Stimulated activated CD8-positive, alpha-beta memory T cell treated with anti-CD3 and anti-CD28 coated beads, Interleukin-12 subunit alpha, Interleukin-12 subunit beta, amount 100 ng/mL, for 4 hours (primary cell): ENCODE data around the gene EIF3I.

Source experiments
- DNase-seq: peaks from one replicate; pipeline ENCODE4 v3.0.0-alpha.2; 2020; ENCODE audit warnings: low read depth

EIF3I gene

GRCh38 chr1:32198237-32199042 is 23.8 kb upstream of the EIF3I start:
- no peak for DNase-seq

GRCh38 chr1:32199043-32199716 is 23.0 kb upstream of the EIF3I start:
- no peak for DNase-seq

GRCh38 chr1:32199717-32200072 is 22.5 kb upstream of the EIF3I start:
- no peak for DNase-seq

- peak; percentile 41 for DNase-seq
Observed at GRCh38 chr1:32200226-32201010, 21.8 kb upstream of the EIF3I start, which contains the start of gene CCDC28B. TSS of gene CCDC28B (plus strand) at chr1:32200595. CDS start at chr1:32201936, 1,341 bp downstream.

GRCh38 chr1:32201011-32201855 is 21.0 kb upstream of the EIF3I start:
- peak; percentile 52 for DNase-seq

- DNase-seq, result no peak
Observed at GRCh38 chr1:32204943-32205361, 17.3 kb upstream of the EIF3I start.

GRCh38 chr1:32205401-32206370 is 16.5 kb upstream of the EIF3I start, which contains the start of gene IQCC:
TSS of gene IQCC (plus strand) at chr1:32205671. CDS start at chr1:32205682, 11 bp downstream.
- peak; percentile 68 for DNase-seq

- DNase-seq, result no peak
Observed at GRCh38 chr1:32208469-32208868, 13.7 kb upstream of the EIF3I start.

- no peak for DNase-seq
Observed at GRCh38 chr1:32208891-32209328, 13.3 kb upstream of the EIF3I start, which contains the start of gene DCDC2B. TSS of gene DCDC2B (plus strand) at chr1:32209089. CDS start at chr1:32209094, 5 bp downstream.

- peak; percentile 25 for DNase-seq
Observed at GRCh38 chr1:32215629-32216480, 6.4 kb upstream of the EIF3I start.

- no peak for DNase-seq
Observed at GRCh38 chr1:32216566-32216965, 5.6 kb upstream of the EIF3I start.

- DNase-seq, result no peak
Observed at GRCh38 chr1:32219022-32219421, 3.2 kb upstream of the EIF3I start.

- DNase-seq, result no peak
Observed at GRCh38 chr1:32220746-32221580, 1.2 kb upstream of the EIF3I start.

GRCh38 chr1:32221581-32221979 is 627 bp upstream of the EIF3I start:
- DNase-seq, result no peak

GRCh38 chr1:32223683-32224082 is 1.5 kb downstream of the EIF3I start:
- no peak for DNase-seq

GRCh38 chr1:32224285-32224684 is 2.1 kb downstream of the EIF3I start:
- no peak for DNase-seq

GRCh38 chr1:32228771-32229170 is 6.6 kb downstream of the EIF3I start:
- no peak for DNase-seq

- no peak for DNase-seq
Observed at GRCh38 chr1:32231843-32232432, 9.7 kb downstream of the EIF3I start.
